Ammon's horn (tissue), 1 donor: ENCODE data around the gene CUL4B.
"Not testable (repeated sequence)": the region's sequence is repeated elsewhere in the genome, so short reads cannot be mapped to it uniquely, and the experiment has no call there.

Experiments
- DNase-seq: peaks from one replicate; pipeline ENCODE4 v3.0.0-alpha.2; 2016; ENCODE audit warnings: low spot score

CUL4B gene

GRCh38 chrX:120560842-120561633 lies at the start of gene CUL4B:
TSS of gene CUL4B (minus strand) at chrX:120560962. CDS start at chrX:120560638, 324 bp downstream.
- peak; percentile 94 for DNase-seq

GRCh38 chrX:120604361-120604782 lies 43.6 kb upstream of the CUL4B start:
- peak; percentile 18 for DNase-seq

- peak; percentile 82 for DNase-seq
Measured at GRCh38 chrX:120603707-120604360, 43.1 kb upstream of the CUL4B start, which contains the start of gene MCTS1. TSS of gene MCTS1 (plus strand) at chrX:120604101. CDS start at chrX:120604237, 136 bp downstream.

- DNase-seq = no peak
Measured at GRCh38 chrX:120585702-120586101, 24.9 kb upstream of the CUL4B start.

- no peak for DNase-seq
Measured at GRCh38 chrX:120575379-120576114, 14.8 kb upstream of the CUL4B start.

- DNase-seq = not testable (repeated sequence)
Measured at GRCh38 chrX:120573806-120574205, 13.0 kb upstream of the CUL4B start.

- DNase-seq = no peak
Measured at GRCh38 chrX:120570011-120570600, 9.3 kb upstream of the CUL4B start.

- DNase-seq = no peak
Measured at GRCh38 chrX:120568609-120569008, 7.8 kb upstream of the CUL4B start.

- no peak for DNase-seq
Measured at GRCh38 chrX:120568035-120568434, 7.3 kb upstream of the CUL4B start.

GRCh38 chrX:120566817-120567216 lies 6.1 kb upstream of the CUL4B start:
- no peak for DNase-seq

- no peak for DNase-seq
Measured at GRCh38 chrX:120564925-120565324, 4.2 kb upstream of the CUL4B start.

GRCh38 chrX:120562569-120562926 lies 1.8 kb upstream of the CUL4B start:
- peak; percentile 2 for DNase-seq

GRCh38 chrX:120561634-120562568 lies 1.1 kb upstream of the CUL4B start:
- peak; percentile 1 for DNase-seq

- peak; percentile 56 for DNase-seq
Measured at GRCh38 chrX:120560405-120560841, 339 bp downstream of the CUL4B start.

GRCh38 chrX:120559804-120560203 lies 958 bp downstream of the CUL4B start:
- no peak for DNase-seq

GRCh38 chrX:120556251-120556650 lies 4.5 kb downstream of the CUL4B start:
- DNase-seq = no peak

GRCh38 chrX:120549483-120550452 lies 11.0 kb downstream of the CUL4B start:
- DNase-seq = no peak

GRCh38 chrX:120536061-120536460 lies 24.7 kb downstream of the CUL4B start:
- DNase-seq = peak; percentile 4

GRCh38 chrX:120534413-120535205 lies 26.2 kb downstream of the CUL4B start:
- no peak for DNase-seq
